Stomach (tissue), 9 donors: ENCODE measurements around the gene LONP2. TPM values are rescaled to one million over a fixed set of nuclear protein-coding genes. Genes with fewer than 3 reads are reported as not detected.

Experiments used
- DNase-seq, 2 donors: peaks; one replicate each; pipeline versions ENCODE4 v3.0.0 to v3.0.0-alpha.2; 2013 to 2019
- H3K27ac ChIP-seq, 5 donors: fragments of 200-600 bp in 4 of 5; sonication (generic) in 4 of 5; one replicate each; pipeline ENCODE4 v1.5.1; 2013 to 2019; ENCODE audit warnings: mild to moderate bottlenecking in 1 of 5, moderate library complexity in 1 of 5
- H3K27me3 ChIP-seq, 3 donors: fragments of 200-600 bp; sonication (generic); one replicate each; pipeline ENCODE4 v1.5.1; 2017 to 2019; ENCODE audit warnings: mixed run types in 1 of 3
- H3K36me3 ChIP-seq, 4 donors: fragments of 200-600 bp; sonication (generic); 1 replicate in 3 of 4; 2 replicates in 1 of 4; pipeline ENCODE4 v1.5.1; 2016 to 2019
- H3K4me1 ChIP-seq, 4 donors: fragments of 200-600 bp; sonication (generic); one replicate each; pipeline ENCODE4 v1.5.1; 2016 to 2019
- H3K4me3 ChIP-seq, 4 donors: fragments of 200-600 bp; sonication (generic) in 3 of 4; one replicate each; pipeline ENCODE4 v1.5.1; 2016 to 2019; ENCODE audit warnings: mild to moderate bottlenecking in 1 of 4
- H3K9me3 ChIP-seq, 4 donors: fragments of 200-600 bp; sonication (generic); one replicate each; pipeline ENCODE4 v1.5.1; 2016 to 2019
- CTCF ChIP-seq, 7 experiments: fragments of 450-650 bp in 4 of 7; fragments of 200-600 bp in 3 of 7; sonication (generic) in 3 of 7; IDR thresholded peaks; one replicate each; pipeline ENCODE4 v1.5.1; 2016 to 2019; ENCODE audit warnings: antibody characterized with exemption in 7 of 7, control low read depth in 2 of 7, mild to moderate bottlenecking in 1 of 7
- EP300 ChIP-seq: sonication (generic); formaldehyde crosslinking; IDR thresholded peaks from one replicate; pipeline ENCODE4 v1.6.1; 2017; ENCODE audit warnings: antibody characterized with exemption
- POLR2A ChIP-seq, 4 donors: fragments of 450-650 bp; IDR thresholded peaks; one replicate each; pipeline ENCODE4 v1.6.1; 2016; ENCODE audit warnings: antibody characterized with exemption in 4 of 4, control low read depth in 2 of 4, mild to moderate bottlenecking in 1 of 4, moderate library complexity in 1 of 4
- POLR2AphosphoS5 ChIP-seq, 3 donors: sonication (generic); formaldehyde crosslinking; IDR thresholded peaks; one replicate each; pipeline ENCODE4 v1.6.1; 2016; ENCODE audit warnings: antibody characterized with exemption in 3 of 3
- WGBS, 5 donors: extraction: QIAGEN DNeasy Blood & Tissue Kit in 3 of 5; methylation state at CpG; one replicate each; pipeline versions ENCODE4 v1.1.5 to v1.1.7; 2013 to 2018; 5-methylcytosine and 5-hydroxymethylcytosine counted together
- intact Hi-C: fragments of 100-400 bp; cut with DNase I; formaldehyde crosslinking; loops from one replicate; pipeline ENCODE4 v1.15.1; 2023; ENCODE audit warnings: low total_unique reads
- polyA plus RNA-seq, 3 donors: library from polyadenylated mRNA; stranded (reverse); fragments of 200-250 nt; gene quantifications; one replicate each; pipeline ENCODE4 v1.2.3, GENCODE V29; 2013
- total RNA-seq, 5 donors: library from RNA; depleted of rRNA; stranded (reverse); fragments of >200 nt; gene quantifications; one replicate each; pipeline versions ENCODE4 v1.1.0 to v1.2.3, GENCODE V29; 2014 to 2016
- donor health status: healthy with polysubstance abuse.
- donor health status: Bipolar disorder and iron deficiency.
- donor health status: healthy.

LONP2 gene
- total and polyA plus RNA-seq, 8 donors = 13.0 to 140 (median 26.7) TPM

DNA sequence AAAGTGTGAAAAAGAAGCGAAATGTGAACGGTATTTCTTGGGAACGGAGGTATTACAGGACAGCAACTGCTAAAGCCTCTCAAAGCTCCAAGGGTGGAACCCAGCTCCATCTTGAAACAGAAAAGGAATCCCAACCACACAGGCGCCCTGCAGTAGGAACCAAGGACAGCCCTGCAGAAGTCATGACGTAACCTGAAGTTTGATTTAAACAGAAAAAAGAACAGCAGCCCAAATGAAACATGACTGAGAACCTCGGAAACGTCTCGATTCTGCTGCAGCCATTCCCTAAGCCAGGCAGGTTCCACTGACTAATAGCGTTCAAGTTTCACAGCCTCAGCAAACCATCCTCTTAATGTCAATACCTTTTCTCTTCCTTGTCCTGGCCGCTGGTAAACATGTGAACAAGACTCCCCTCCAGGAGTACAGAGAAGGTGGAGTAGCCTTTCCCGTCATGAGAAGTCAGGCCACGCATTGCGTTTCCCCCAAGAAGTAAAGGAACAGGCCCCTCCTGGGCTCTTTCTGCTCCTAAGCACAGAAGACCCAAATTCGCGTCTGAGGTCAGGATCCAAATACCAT lies 121.0 kb downstream of the LONP2 start:
- peak overlapping the region; percentile 83 to 97 (median 89) for H3K27ac ChIP-seq
- peak in 1 of 2 donors; percentile 61 for DNase-seq
- intact Hi-C loops = no loop called here
- no peaks in the 10 kb centered on the region for H3K9me3 ChIP-seq
- H3K4me1 ChIP-seq = peaks cover 17 to 71% (median 53%) of the 10 kb centered on the region in 4 donors
- 29 to 40% (median 35%) methylated on average over 15 of the region's 15 CpGs for WGBS, 5 donors
- no peaks in the 10 kb centered on the region for H3K27me3 ChIP-seq
- TF ChIP-seq POLR2AphosphoS5 (IDR thresholded peaks at IDR 0.05) (peak in 1 of 3 donors; percentile 35), POLR2A (IDR thresholded peaks at IDR 0.05) (no peak), EP300 (no peak)
- H3K36me3 ChIP-seq = peaks cover 6 to 13% (median 11%) of the 10 kb centered on the region in 4 donors
- H3K4me3 ChIP-seq = peak overlapping the region; percentile 51 to 61 (median 58)

DNA sequence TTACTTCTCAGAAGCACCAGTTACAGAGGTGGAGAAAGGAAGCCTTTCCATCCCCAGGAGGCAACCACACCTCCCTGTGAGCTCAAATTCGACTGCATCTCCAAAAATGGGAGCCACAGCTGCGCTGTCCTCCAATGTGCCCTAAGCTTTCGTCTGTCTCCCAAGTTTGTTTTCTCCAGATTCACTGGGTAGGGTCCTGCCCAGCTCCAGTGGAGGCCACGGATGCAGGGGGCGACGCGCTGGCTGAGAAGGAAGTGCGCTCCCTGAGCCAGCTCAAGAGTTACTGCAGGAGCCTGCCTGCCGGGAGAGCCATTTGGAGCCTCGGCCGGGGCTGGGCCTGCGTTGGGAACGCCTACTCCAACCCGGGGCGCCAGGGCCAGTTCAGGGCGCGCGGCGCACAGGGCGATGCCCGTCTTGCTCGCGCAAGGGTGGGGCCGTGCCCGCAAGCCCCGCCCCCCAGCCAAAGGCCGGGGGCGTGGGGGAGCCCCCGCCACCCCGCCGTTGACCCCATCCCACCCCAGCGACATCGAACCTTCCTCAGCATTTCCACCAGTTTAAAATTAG lies 121.6 kb downstream of the LONP2 start:
- Histone ChIP-seq H3K27ac (peak overlapping the region; percentile 83 to 97 (median 89)), H3K36me3 (peaks cover 6 to 13% (median 11%) of the 10 kb centered on the region in 4 donors), H3K9me3 (no peaks in the 10 kb centered on the region), H3K27me3 (no peaks in the 10 kb centered on the region), H3K4me3 (peak overlapping the region; percentile 51 to 61 (median 58)), H3K4me1 (peaks cover 17 to 76% (median 58%) of the 10 kb centered on the region in 4 donors)
- TF ChIP-seq CTCF (IDR thresholded peaks at IDR 0.05) (no peak), POLR2AphosphoS5 (IDR thresholded peaks at IDR 0.05) (peak; percentile 91 to 94 (median 92)), POLR2A (IDR thresholded peaks at IDR 0.05) (peak in 2 of 4 donors; percentile 68 to 77), EP300 (no peak)
- DNase-seq = peak; percentile 94 to 96
- 1 to 2% (median 2%) methylated on average over 21 to 33 of the region's 33 CpGs for WGBS, 5 donors
- intact Hi-C loops = no loop called here

DNA sequence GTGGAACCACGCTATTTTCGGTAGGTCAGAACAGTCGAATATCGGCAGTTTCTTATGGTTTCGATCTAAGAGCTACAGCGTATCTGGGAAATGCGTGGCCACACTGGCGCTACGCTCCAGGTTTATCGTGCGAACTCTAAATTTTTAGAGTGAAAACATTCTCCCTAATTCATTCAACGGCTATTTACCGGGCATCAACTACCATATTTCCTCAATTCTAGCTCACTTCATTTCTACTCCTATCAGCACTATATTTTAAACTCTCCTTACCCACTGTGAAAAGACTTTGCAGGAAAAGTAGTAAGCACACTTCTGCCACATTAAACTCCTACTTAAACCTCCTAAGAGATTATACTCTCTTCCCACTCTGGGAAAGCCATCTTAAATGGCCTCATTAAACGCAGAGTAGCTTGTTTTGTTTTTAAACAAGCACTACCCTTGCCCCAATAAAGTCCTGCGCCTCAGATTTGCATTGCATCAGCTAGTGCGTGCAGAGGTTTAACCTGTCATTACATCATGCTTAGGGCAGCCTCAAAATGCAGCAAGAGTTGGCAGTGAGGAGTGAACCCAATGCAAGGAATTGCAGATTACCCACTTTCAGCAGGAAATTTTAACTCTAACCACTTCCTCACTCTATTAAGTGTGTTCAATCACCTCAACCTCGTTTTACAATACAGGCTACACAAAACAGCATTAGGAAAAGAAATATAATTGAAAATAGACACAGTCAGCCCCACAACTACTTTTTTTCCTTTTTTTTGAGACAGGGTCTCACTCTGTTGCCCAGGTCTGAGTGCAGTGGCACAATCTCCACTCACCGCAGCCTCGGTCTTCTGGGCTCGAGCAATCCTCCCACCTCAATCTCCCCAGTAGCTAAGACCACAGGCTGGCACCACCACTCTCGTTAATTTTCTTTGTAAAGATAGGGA lies 122.3 kb downstream of the LONP2 start:
- Histone ChIP-seq H3K4me3 (peak overlapping the region; percentile 51 to 61 (median 58)), H3K9me3 (no peaks in the 10 kb centered on the region), H3K4me1 (peaks cover 17 to 82% (median 63%) of the 10 kb centered on the region in 4 donors), H3K27ac (peak overlapping the region; percentile 83 to 97 (median 89)), H3K27me3 (no peaks in the 10 kb centered on the region), H3K36me3 (peaks cover 6 to 10% (median 8%) of the 10 kb centered on the region in 4 donors)
- WGBS, 5 donors = 15 to 17% (median 16%) methylated on average over 21 of the region's 21 CpGs
- TF ChIP-seq POLR2AphosphoS5 (IDR thresholded peaks at IDR 0.05) (peak; percentile 51 to 67 (median 60)), POLR2A (IDR thresholded peaks at IDR 0.05) (no peak)
- peak; percentile 53 to 87 for DNase-seq
- intact Hi-C loops = no loop called here

DNA sequence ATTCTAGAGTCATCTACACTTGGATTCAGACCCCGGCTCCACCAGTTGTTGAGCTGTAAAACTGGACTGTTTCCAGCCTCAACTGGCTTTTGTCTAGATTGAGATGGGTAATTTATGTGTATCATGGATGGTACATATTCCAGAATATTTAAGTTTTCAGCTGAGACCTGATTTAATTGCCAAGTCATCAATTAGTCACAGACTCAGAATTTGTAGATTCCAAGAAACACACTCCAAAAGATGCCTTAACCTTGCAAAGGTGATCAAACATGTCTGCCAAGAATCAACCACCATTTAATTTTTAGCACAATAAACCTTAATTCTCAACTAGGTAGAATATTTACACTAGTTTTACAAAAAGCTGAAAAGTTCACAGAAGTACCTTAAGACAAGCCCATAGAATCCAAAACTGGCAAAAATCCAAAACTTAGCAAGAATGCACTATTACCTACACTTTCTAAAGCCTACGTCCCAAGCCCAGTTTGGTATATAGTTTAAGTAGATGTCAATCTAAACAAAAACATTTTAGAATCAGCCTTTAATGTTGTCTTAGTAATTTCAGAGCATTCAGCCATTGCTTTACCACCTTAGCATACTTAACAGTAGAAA lies 123.4 kb downstream of the LONP2 start:
- no peak overlapping the region for H3K4me3 ChIP-seq
- H3K27me3 ChIP-seq = no peaks in the 10 kb centered on the region
- intact Hi-C loops = no loop called here
- DNase-seq = no peak
- 54 to 68% (median 60%) methylated on average over 2 of the region's 2 CpGs for WGBS, 5 donors
- H3K4me1 ChIP-seq = peaks cover 17 to 85% (median 65%) of the 10 kb centered on the region in 4 donors
- H3K9me3 ChIP-seq = no peaks in the 10 kb centered on the region
- H3K36me3 ChIP-seq = no peaks in the 10 kb centered on the region
- TF ChIP-seq CTCF (IDR thresholded peaks at IDR 0.05) = no peak
- no peak for TF ChIP-seq POLR2A (IDR thresholded peaks at IDR 0.05)
- no peak for TF ChIP-seq EP300
- no peak for TF ChIP-seq POLR2AphosphoS5 (IDR thresholded peaks at IDR 0.05)
- peak overlapping the region in 3 of 5 donors; percentile 83 to 97 (median 95) for H3K27ac ChIP-seq

DNA sequence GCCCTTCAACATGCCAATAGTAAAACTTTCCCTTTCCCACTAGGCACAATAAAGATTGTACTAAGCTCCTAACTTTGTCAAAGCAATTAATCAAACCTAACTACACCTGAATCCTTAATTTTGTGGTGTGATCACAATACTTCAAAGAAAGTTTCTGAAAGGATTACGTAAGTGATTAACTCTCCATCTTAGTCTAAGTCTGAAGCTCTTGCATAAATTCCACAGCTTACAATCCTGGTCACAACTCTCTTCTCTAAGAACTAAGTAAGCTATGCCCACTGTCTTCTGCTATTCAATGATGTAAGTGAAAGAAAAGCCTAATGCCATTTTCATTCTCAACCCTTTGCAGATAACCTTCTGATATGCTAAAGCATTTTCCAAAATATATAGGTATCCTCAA lies 125.7 kb downstream of the LONP2 start:
- TF ChIP-seq EP300 (no peak), CTCF (IDR thresholded peaks at IDR 0.05) (no peak), POLR2AphosphoS5 (IDR thresholded peaks at IDR 0.05) (no peak), POLR2A (IDR thresholded peaks at IDR 0.05) (no peak)
- peaks cover 31 to 90% (median 70%) of the 10 kb centered on the region in 4 donors for H3K4me1 ChIP-seq
- no peak for DNase-seq
- no peaks in the 10 kb centered on the region for H3K36me3 ChIP-seq
- H3K27ac ChIP-seq = no peak overlapping the region
- no peak overlapping the region for H3K4me3 ChIP-seq
- 83 to 95% (median 89%) methylated on average over 1 of the region's 1 CpG for WGBS, 5 donors
- H3K9me3 ChIP-seq = no peaks in the 10 kb centered on the region
- intact Hi-C loops = no loop called here
- no peaks in the 10 kb centered on the region for H3K27me3 ChIP-seq
